ENCODE results near the gene POLR2F.

DNA sequence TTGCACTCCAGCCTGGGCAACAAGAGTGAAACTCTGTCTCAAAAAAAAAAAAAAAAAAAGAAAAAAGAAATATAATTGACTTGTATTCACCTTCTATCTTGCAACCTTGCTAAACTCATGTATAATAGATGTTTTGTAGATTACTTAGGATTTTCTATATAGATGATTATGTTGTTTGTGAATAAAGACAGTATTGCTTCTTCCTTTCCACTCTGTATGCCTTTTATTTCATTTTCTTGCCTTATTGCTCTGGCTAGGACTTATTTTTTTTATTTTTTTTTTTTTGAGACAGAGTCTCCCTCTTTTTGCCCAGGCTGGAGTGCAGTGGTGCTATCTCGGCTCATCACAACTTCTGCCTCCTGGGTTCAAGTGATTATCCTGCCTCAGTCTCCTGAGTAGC, 60.6 kb downstream of the POLR2F start:
- TF ChIP-seq, protein P1, sequence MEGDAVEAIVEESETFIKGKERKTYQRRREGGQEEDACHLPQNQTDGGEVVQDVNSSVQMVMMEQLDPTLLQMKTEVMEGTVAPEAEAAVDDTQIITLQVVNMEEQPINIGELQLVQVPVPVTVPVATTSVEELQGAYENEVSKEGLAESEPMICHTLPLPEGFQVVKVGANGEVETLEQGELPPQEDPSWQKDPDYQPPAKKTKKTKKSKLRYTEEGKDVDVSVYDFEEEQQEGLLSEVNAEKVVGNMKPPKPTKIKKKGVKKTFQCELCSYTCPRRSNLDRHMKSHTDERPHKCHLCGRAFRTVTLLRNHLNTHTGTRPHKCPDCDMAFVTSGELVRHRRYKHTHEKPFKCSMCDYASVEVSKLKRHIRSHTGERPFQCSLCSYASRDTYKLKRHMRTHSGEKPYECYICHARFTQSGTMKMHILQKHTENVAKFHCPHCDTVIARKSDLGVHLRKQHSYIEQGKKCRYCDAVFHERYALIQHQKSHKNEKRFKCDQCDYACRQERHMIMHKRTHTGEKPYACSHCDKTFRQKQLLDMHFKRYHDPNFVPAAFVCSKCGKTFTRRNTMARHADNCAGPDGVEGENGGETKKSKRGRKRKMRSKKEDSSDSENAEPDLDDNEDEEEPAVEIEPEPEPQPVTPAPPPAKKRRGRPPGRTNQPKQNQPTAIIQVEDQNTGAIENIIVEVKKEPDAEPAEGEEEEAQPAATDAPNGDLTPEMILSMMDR (IDR thresholded peaks at IDR 0.05; ENCODE audit: poor library complexity, severe bottlenecking), result no peak
- TF ChIP-seq MXI1 (conservative IDR thresholded peaks at IDR 0.05; ENCODE audit: poor library complexity, severe bottlenecking) (no peak), EP300 (conservative IDR thresholded peaks at IDR 0.05; ENCODE audit: poor library complexity, severe bottlenecking) (no peak), SMC3 (conservative IDR thresholded peaks at IDR 0.05; ENCODE audit: poor library complexity) (no peak), POLR2AphosphoS5 (IDR thresholded peaks at IDR 0.05) (no peak), EZH2 (IDR thresholded peaks at IDR 0.05; ENCODE audit: borderline replicate concordance, insufficient read depth, low read length, poor library complexity, severe bottlenecking) (no peak), RAD21 (conservative IDR thresholded peaks at IDR 0.05) (no peak), TAF1 (IDR thresholded peaks at IDR 0.05; ENCODE audit: low read depth) (no peak)
- TF ChIP-seq, protein P2, sequence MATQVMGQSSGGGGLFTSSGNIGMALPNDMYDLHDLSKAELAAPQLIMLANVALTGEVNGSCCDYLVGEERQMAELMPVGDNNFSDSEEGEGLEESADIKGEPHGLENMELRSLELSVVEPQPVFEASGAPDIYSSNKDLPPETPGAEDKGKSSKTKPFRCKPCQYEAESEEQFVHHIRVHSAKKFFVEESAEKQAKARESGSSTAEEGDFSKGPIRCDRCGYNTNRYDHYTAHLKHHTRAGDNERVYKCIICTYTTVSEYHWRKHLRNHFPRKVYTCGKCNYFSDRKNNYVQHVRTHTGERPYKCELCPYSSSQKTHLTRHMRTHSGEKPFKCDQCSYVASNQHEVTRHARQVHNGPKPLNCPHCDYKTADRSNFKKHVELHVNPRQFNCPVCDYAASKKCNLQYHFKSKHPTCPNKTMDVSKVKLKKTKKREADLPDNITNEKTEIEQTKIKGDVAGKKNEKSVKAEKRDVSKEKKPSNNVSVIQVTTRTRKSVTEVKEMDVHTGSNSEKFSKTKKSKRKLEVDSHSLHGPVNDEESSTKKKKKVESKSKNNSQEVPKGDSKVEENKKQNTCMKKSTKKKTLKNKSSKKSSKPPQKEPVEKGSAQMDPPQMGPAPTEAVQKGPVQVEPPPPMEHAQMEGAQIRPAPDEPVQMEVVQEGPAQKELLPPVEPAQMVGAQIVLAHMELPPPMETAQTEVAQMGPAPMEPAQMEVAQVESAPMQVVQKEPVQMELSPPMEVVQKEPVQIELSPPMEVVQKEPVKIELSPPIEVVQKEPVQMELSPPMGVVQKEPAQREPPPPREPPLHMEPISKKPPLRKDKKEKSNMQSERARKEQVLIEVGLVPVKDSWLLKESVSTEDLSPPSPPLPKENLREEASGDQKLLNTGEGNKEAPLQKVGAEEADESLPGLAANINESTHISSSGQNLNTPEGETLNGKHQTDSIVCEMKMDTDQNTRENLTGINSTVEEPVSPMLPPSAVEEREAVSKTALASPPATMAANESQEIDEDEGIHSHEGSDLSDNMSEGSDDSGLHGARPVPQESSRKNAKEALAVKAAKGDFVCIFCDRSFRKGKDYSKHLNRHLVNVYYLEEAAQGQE (IDR thresholded peaks at IDR 0.05; ENCODE audit: borderline replicate concordance), result no peak
